SKM-1 treated with dmso at 0.1 percent for 144 hours (cell line): Measurements from ENCODE around the gene GOLGA6L2.
A peak's percentile ranks its signal among the peaks of the same experiment; 100 is the strongest.
"Not testable (repeated sequence)": the region's sequence is repeated elsewhere in the genome, so short reads cannot be mapped to it uniquely, and the experiment has no call there.

Experiments
- DNase-seq: peaks from one replicate; lab custom pipeline; 2025; ENCODE audit not compliant: unreplicated experiment; lab: John Stamatoyannopoulos, UW

GOLGA6L2 gene, protein sequence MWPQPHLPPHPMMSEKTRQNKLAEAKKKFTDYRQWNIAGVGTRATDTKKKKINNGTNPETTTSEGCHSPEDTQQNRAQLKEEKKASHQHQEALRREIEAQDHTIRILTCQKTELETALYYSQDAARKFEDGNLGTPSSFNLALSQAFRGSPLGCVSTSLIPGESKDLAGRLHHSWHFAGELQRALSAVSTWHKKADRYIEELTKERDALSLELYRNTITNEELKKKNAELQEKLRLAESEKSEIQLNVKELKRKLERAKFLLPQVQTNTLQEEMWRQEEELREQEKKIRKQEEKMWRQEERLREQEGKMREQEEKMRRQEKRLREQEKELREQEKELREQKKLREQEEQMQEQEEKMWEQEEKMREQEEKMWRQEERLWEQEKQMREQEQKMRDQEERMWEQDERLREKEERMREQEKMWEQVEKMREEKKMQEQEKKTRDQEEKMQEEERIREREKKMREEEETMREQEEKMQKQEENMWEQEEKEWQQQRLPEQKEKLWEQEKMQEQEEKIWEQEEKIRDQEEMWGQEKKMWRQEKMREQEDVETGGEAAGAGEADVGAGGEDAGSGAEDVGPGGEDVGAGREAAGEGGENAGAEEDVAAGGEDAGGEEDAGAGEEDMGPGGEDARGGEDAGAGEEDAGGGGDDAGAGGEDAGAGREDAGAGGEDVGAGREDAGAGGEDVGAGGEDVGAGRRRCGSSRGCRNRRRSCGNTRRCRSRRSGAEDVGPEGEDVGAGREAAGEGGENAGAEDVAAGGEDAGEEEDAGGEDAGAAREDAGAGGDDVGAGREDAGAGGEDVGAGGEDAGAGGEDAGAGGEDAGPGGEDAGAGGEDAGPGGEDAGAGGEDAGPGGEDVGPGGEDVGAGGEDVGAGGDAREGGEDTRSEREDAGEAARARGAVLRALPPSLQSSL

DNA sequence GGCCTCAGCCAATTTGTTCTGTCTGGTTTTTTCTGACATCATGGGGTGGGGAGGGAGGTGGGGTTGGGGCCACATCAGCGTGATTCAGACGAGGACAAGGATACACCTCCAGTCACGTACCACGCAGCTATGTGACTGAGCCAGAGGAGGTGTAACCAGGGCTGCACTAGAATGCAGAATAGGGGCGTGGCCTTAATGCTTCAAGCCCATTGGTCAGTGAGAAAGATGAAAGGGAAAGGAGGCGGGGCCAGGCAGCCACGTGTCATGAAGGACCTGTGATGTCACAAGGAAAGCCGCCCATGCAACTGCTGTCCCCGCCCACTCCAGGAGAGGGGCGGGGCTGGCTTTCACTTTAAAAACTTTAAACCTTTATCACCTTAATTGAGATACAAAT lies at the start of gene GOLGA6L2:
TSS of gene GOLGA6L2 (minus strand) at position 137 of the 394 bp plus-strand sequence. CDS start at position 75, 62 bp downstream.
- no peak for DNase-seq

DNA sequence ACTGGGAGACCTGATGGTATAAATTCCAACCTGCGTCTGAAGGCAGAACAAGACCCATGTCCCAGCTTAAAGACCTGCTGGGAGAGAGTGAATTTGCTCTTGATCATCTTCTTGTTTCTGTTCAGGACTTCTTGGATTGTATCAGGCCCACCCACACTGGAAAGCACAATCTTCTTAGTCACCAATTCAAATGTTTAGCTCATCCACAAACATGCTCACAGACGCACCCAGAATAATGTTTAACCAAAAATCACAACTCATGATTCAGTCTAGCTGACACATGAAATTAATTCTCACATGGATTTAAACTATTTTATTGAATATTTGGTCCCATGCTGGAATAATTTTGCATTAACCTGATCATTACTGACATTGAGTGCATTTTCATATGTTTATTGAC lies 37.8 kb upstream of the GOLGA6L2 start:
- DNase-seq: no peak

DNA sequence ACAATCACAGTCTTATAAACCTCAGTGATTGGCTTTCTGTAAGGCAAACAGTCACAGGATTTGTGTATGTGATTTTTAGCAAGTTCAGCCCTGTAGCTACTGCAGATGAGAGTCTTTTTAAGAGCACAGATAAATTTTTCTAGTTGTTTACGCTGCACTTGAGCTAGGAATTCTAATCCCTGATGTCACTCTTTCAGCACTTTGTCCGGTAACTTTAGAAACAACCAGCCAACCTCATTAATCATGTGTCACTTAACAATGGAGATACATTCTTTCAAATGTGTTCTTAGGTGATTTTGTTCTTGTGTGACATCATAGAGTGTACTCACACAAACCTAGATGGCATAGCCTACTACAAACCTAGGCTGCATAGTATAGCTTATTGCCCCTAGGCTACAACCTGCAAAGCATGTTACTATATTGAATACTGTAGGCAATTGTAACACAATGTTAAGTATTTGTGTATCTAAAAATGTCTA lies 36.8 kb upstream of the GOLGA6L2 start:
- DNase-seq: no peak

DNA sequence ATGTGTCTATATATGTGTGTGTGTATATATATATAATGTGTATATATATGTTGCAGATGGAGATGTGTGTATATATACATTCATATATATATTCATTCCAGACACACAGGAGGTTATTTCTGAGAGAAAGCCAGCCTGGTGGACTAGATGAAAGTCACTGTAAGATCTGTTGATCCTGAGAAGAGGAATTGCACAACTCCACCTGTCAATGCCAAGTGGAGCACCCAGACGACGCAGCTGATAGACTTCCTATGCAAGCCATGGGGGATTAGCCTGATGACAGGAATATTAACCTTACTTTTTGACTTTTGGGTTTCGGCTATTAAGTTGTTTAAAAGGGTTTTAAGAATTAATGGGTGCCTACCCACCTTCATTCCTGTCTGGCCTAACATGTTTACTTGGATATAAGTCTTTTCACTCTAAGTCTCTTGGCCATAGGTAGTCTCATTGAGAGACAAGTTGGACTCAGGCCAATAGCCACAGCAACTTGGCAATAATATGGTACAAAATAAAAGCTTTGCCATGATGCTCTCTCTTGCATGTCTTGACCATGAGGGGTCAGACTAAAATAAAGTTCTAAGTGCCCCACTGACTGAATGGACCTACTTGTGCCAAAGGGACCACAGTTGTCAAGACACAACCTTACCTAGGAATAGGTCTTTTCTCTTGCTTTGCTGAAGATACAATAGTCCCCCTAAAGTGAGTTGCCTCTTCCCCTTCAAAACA lies 35.9 kb upstream of the GOLGA6L2 start:
- DNase-seq: no peak

DNA sequence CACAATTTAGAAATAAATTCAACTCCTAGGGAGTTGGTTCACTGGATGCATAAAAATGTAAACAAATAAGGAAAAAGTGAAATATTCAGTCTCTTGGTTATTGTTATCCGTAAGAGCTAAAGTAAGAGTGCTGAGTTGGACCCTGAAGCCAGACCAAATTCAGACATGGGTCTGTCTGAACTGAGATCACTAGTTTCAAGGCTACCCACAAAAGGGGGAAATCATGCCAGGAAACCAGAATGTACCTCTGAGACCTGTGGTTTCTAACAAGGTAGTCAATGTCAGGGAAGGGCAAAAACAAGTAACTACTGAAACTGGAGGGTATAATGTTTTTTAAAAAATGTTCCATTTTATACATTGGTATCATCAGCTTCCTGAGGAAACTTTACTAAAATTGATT lies 35.2 kb upstream of the GOLGA6L2 start:
- no peak for DNase-seq

DNA sequence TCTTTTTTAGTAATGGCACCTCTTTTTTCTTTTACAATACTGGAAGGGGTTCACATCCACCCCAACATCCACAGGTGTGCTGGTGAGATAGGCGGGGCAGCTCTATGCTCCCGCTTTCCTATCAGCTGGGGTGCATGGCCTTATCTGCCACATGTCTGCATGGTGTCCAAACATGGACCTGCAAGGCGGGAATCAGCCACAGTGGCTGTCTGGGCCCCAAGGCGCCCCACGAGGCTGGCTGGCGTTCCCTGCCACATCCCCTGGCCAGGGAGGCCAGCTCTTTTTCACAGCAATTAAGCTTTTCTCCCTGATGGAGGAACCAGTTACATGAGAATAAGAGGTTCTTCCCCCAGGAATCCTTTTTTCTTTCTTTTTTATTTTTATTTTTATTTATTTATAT lies 30.9 kb upstream of the GOLGA6L2 start:
- no peak for DNase-seq

DNA sequence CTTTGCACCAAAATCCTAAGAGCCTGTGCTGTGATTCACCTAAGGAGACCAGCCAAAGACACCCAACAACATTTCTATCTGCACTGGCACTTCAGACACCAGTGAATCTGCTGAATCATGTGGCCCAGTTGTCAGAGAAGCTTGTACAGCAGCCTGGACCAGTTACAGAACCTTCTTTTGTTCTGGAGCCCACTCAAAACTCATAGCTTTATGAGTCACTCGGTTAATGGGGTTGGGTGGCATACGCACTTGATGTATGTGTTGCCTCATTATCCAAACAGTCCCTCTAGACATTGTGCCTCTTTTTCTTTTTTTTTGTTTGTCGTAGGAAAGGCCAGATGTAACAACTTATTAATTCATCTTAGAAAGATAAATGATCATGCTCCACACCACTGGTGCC lies 25.6 kb upstream of the GOLGA6L2 start:
- no peak for DNase-seq

DNA sequence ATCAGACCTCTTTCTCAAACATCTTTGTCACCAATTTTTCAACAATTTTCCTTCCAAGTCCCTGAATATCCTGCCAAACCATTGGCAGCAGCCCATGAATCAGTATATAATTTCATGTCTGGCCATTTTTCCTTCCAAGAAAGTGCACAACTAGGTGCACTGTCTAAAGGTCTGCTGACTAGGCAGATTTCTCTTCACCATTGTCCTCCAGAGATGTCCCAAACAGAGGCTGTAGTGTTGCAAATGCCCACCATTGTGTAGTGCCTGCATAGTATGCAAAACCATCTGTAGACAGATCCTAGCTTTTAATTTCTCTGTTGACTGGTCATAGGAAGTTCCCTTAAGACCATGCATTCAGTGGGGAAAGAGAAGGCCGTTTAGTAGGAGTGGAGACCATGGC lies 25.0 kb upstream of the GOLGA6L2 start:
- no peak for DNase-seq

DNA sequence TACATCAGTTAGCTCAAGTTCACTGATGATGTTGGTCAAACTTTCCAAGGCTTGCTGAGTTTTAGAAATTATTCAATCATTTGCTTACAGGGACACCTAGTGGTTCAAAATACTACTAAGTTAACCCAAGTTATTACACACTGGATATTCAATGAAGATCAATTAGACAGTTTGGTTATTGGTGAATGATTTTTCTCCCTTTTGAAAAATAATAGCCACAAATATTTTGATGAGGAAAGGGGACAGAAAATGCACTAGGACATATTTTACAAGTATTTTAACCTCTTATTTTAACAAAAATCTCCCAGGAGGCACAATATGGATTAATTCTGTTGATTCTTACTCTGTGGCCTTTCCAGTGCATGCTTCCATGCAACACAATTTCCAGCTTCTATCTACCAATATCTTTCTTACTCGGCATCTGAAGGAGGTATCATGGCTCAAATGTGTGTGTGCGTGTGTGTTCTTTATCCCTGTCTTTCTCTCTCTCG lies 20.1 kb upstream of the GOLGA6L2 start:
- peak; percentile 36 for DNase-seq

DNA sequence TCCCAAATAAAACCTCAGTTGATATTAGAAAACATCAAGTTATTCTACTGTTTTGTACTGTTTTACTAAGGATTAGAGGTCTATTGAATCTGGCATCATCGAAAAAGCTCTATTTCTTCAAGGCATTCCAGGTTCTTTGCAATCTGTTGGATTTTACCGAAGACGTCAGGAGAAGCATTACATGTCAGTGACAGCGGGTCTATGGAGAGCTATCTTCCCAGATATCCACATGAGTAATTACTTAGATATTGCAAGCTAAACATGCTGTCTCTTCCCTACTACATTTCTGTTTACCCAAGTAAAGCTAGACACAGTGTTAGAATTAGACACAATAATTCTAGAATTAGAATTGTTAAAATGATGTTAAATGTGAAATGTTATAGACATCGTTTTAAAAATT lies 10.8 kb upstream of the GOLGA6L2 start:
- DNase-seq: no peak

DNA sequence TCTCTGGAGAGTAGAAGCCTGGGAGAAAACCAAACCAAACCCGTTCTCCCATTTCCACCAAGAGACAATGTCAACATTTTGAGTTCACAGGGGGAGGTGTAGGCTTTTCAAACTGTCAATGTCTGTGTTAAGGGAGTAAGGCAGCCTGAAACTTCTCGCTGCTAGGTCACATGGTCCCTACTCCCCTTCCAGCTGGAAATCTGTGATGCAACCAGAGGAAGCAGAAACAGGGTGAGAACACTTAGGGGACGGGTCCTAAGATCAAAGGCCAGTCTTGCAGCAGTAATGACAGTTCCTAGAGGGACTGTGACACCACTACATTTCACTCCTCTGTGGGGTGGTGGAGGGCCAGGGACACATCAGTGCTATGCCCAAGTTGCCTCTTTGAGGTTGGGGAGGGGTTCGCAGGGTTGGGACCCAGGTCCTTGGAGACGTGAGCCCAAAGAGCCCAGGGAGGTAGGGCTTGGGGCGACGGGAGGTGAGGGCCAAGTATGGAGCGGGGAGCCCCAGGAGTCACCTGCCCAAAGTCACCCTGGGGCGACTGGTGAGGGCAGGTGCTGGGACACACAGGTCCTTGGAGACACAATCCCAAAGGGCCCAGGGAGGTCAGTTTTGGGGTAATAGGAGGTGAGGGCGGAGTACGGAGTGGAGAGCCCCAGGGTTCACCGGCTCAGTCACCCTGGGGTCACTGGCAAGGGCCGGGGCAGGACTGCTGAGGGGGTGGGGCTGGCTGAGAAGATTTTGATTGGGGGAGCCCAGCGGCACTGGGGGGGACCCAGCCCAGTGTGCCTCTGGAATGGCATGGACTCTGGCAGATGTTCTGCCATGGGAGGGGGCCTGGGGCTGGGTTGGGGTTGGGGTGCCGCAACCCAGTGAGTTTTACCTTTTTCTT lies 582 bp downstream of the GOLGA6L2 start:
- DNase-seq: no peak

DNA sequence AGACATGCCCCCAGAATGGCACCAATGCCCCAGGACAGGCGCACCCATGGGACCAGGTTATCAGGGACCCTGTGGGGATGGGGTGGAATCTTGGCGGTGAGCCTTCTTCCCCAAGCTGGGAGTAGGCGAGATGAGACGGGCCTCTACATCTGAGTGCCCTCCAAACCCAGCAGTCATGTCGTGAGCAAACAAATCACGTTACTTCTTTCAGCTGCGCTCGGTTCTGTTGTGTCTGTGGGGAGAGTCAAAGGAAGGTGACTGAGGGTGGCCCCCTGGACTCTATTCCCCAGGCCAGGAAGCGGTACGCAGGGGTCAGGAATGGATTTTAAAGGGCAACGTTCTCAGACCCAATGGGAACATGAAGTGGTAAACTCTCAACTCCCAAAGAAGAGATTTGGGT lies 2.8 kb downstream of the GOLGA6L2 start:
- DNase-seq: no peak

DNA sequence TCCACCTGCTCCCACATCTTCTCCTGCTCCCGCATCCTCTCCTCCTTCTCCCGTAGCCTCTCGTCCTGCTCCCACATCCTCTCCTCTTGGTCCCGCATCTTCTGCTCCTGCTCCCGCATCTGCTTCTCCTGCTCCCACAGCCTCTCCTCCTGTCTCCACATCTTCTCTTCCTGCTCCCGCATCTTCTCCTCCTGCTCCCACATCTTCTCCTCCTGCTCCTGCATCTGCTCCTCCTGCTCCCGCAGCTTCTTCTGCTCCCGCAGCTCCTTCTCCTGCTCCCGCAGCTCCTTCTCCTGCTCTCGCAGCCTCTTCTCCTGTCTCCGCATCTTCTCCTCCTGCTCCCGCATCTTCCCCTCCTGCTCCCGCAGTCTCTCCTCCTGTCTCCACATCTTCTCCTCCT lies 5.8 kb downstream of the GOLGA6L2 start:
- DNase-seq: no peak

DNA sequence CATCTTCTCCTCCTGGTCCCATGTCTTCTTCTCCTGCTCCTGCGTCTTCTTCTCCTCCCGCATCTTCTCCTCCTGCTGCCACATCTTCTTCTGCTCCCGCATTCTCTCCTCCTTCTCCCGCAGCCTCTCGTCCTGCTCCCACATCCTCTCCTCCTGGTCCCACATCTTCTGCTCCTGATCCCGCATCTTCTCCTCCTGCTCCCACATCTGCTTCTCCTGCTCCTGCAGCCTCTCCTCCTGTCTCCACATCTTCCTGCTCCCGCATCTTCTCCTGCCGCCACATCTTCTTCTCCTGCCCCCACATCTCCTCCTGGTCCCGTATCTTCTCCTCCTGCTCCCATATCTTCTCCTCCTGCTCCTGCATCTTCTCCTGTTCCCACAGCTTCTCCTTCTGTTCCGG lies 6.4 kb downstream of the GOLGA6L2 start:
- no peak for DNase-seq

DNA sequence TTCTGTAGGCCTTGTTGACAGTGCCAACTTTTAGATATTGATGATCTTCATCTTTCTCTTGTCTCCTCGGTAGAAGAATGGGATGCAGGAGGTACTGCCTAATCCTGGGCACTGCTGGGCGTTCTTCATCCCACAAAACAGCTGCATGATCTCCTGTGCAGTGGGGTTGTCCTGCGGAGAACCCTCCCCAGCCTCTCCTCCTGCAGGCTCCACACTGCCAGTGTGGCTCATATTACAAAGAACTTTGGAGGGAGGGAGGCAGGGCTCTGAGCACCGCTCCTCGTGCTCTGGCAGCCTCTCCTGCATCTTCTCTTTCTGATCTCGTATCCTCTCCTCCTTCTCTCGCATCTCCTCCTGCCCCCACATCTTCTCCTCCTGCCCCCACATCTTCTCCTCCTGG lies 7.5 kb downstream of the GOLGA6L2 start:
- no peak for DNase-seq

DNA sequence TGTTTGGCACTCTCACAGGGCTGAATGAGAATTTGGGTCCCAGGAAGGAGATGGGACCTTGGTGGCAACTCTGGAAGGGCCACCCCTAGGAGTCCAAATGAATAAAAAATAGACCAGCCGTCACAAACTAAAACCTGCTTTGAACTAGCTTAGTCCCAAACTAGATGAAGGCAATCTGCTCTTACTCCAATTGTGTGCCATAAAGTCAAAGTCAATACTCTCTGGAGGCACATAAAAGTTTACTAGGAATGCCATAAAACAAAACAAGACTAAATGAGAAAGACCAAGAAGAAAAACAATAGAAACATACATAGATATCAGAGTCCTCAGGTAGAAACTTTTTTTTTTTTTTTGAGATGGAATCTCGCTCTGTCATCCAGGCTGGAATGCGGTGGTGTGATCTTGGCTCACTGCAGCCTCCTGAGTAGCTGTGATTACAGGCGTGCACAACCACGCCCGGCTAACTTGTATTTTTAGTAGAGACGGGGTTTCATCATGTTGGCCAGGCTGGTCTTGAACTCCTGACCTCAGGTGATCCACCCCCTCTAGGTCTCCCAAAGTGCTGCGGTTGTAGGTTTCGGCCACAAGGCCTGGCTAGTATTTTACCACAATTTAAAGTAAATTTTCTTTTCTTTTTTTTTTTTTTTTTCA lies 8.1 kb downstream of the GOLGA6L2 start:
- no peak for DNase-seq

DNA sequence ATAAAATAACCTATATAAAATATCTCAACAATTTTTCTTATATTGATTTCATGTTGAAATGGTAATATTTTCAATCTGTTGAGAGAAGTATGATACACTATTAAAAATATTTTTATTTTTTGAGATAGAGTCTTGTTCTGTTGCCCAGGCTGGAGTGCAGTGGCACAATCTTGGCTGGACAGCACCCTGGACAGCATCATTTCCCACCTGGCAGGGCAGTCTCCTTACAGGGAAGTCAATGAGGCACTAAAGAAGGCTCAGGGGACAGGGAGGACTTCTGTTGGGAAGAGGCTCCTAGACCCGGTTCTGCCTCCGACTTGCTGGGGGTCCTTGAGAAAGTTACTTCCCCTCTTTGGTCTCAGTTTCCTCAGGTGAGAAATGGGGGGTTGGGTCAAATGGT lies 9.4 kb downstream of the GOLGA6L2 start:
- DNase-seq: no peak

DNA sequence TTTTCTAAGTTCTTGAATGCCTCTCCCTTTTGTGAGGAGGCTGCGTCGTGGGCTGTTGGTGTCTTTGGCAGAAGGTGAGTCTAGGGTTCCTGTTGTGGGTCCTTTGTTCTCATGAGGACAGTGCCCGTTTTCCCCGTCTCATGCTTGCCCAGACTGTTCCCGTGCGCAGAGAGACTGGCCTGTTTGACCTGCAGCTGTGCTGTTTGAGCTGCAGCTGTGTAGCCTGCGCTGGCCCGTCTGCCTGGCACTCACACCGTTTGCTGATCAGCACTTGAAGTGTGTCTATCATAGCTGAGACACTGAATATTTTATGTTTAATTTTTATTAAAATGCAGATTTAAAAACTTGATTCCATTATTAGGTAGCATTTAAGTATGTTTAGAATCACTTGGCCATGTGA lies 9.9 kb downstream of the GOLGA6L2 start:
- no peak for DNase-seq

DNA sequence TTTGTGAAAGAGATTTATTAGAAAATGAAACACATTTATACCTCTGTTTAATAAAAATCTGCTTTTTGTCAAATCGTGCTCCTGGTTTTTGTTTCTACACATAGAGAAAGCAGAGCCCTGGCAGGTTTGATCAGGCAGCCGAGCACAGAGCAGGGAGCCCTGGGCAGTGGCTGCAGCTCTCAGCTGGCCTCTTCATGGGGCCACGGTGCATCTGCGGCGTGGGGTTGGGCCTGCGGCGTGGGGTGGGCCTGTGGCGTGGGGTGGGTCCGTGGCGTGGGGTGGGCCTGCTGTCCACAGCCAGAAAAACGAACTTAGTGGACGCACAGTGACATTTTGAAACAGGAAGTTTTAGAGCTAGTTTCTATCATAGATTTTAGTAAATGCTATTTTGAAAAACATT lies 10.6 kb downstream of the GOLGA6L2 start:
- no peak for DNase-seq

DNA sequence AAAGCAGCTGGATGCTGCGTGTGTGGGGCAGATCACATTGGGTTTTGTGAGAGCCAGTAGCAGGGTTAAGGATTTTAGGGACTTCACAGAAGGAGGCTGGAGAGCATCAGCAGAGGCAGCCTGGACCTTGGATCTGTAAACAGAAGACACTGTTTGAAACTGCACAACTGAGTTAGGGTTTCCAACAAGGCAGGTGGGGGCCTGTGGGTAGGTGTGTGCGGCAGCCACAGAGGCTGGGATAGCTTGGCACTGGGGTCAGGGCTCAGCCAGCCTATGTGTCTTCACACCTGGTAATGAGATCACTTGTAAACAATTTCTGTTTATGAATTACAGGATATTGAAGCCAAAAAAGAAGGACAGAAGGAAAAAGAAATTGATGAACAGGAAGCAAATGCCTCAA lies 12.3 kb downstream of the GOLGA6L2 start:
- DNase-seq: not testable (repeated sequence)
